Measurements from ENCODE around the gene SUCLA2. TPM values are rescaled to one million over a fixed set of nuclear protein-coding genes. Genes with fewer than 3 reads are reported as not detected.

Gene SUCLA2
- 11.9 and 29.7 TPM in 2 replicates for total RNA-seq (2011; cell fraction: chromatin; rRNA removed; ENCODE audit: low replicate concordance)
- total RNA-seq (2011; cell fraction: nucleolus; rRNA removed), result 8.5 and 8.7 TPM in 2 replicates
- 13.3 and 19.3 TPM in 2 replicates for total RNA-seq (2011; cell fraction: nucleoplasm; rRNA removed)
- total RNA-seq (2014; rRNA removed) (17.1 and 23.3 TPM in 2 replicates), total RNA-seq (2014; rRNA removed; fragmentation: Illumina TruSeq; extraction: Trizol) (41.7 and 45.8 TPM in 2 replicates), total RNA-seq (2015; rRNA removed; fragmentation: Illumina TruSeq; extraction: Trizol) (35.8 and 38.3 TPM in 2 replicates), total RNA-seq (2021) (28.2 and 29.8 TPM in 2 replicates), polyA plus RNA-seq (2011; rRNA removed) (29.1 and 42.8 TPM in 2 replicates), polyA plus RNA-seq (2014; fragmentation: Illumina TruSeq; extraction: Trizol) (28.1 and 32.4 TPM in 2 replicates), polyA plus RNA-seq (2014; fragmentation: Nextera tagmentation; extraction: Ambion mirVana) (10 to 100 TPM; 41.2 to 52.9 TPM), polyA plus RNA-seq (2014; rRNA removed) (30.0 and 34.0 TPM in 2 replicates), polyA minus RNA-seq (2011; rRNA and poly(A)+ RNA removed) (36.9 and 39.6 TPM in 2 replicates), Bru-seq, nascent RNA (percentile 64 among the genes with signal in this experiment), BruChase-seq, experiment 1, labeled RNA remaining after a 2-hour chase (percentile 69 among the genes with signal in this experiment), BruChase-seq, experiment 2, labeled RNA remaining after a 6-hour chase (percentile 66 among the genes with signal in this experiment)
- polyA plus RNA-seq (2011; cell fraction: cytosol; rRNA removed), result 9.9 and 14.1 TPM in 2 replicates
- 6.8 and 9.5 TPM in 2 replicates for polyA plus RNA-seq (2011; cell fraction: nucleus; rRNA removed)
- polyA plus RNA-seq (2012), result 21.4 and 24.6 TPM in 2 replicates
- 11.6 and 12.3 TPM in 2 replicates for polyA minus RNA-seq (2011; cell fraction: cytosol; rRNA and poly(A)+ RNA removed)
- polyA minus RNA-seq (2011; cell fraction: nucleus; rRNA and poly(A)+ RNA removed), result 12.4 and 15.8 TPM in 2 replicates
- long read RNA-seq, experiment 1, transcript SUCLA2-219 (11 exons, 2,111 nt), result major isoform, 179 of 220 reads
- long read RNA-seq, experiment 1, partial matches to known transcripts, result 14 of 220 reads
- long read RNA-seq, experiment 1, other reads (novel, unspliced or antisense), result 20 of 220 reads
- long read RNA-seq, experiment 2, transcript SUCLA2-219 (11 exons, 2,111 nt), result major isoform, 5 of 23 reads
- long read RNA-seq, experiment 2, partial matches to known transcripts, result 0 of 23 reads
- long read RNA-seq, experiment 2, other reads (novel, unspliced or antisense), result 18 of 23 reads
- long read RNA-seq, experiment 3, transcript SUCLA2-219 (11 exons, 2,111 nt), result major isoform, 66 of 83 reads
- long read RNA-seq, experiment 3, partial matches to known transcripts, result 2 of 83 reads
- long read RNA-seq, experiment 3, other reads (novel, unspliced or antisense), result 12 of 83 reads

GRCh38 chr13:48001114-48001881 is at the start of gene SUCLA2:
SUCLA2 (minus strand) TSS chr13:48001273; CDS start chr13:48001269, 4 bp downstream.
- peak; percentile 92 to 96 (median 96) for DNase-seq (ENCODE audit: extremely low read depth in 1 of 4, low spot score in 3 of 4)
- Histone ChIP-seq H3K36me3 (ENCODE audit: control insufficient read depth, insufficient read depth, low read length) (peaks cover 15% of the 10 kb centered on the region; the same call in 1 of the 3 replicates), H4K20me1 (replicated peaks; ENCODE audit: control insufficient read depth, insufficient read depth, low read length) (no peaks in the 10 kb centered on the region), H3K4me3 (peak within 1 kb of the TSS; percentile 90), H3K4me2 (ENCODE audit: insufficient read depth, low read length) (peak within 1 kb of the TSS; percentile 85), H3K27ac (ENCODE audit: extremely low read depth, low read depth, low read length) (peak within 1 kb of the TSS; percentile 67), H3K4me1 (replicated peaks in 1 of 2; ENCODE audit: control insufficient read depth in 2 of 2, insufficient read depth in 2 of 2, low read length in 2 of 2) (peaks cover 2 to 13% of the 10 kb centered on the region in 2 experiments; a peak in 4 of 5 replicates), H3K9me3 (replicated peaks; ENCODE audit: control insufficient read depth, insufficient read depth, low read depth, low read length) (no peaks in the 10 kb centered on the region), H2AFZ (ENCODE audit: low read depth, low read length) (peak within 1 kb of the TSS; percentile 99), H3K9me1 (ENCODE audit: control insufficient read depth, insufficient read depth, low read length) (no peaks in the 10 kb centered on the region), H3K79me2 (ENCODE audit: control insufficient read depth, insufficient read depth, low read length) (peaks cover 42% of the 10 kb centered on the region), H3K9ac (ENCODE audit: insufficient read depth in 1 of 2, low read depth in 2 of 2, low read length in 2 of 2) (peak within 1 kb of the TSS; percentile 81 to 99), H3K27me3 (ENCODE audit: control insufficient read depth in 2 of 2, insufficient read depth in 2 of 2, low read length in 2 of 2) (no peaks in the 10 kb centered on the region)
- BruUV-seq (replicated peaks), result no TSS peak
- peak; percentile 77 for FAIRE-seq
- intact Hi-C loops (cut with micrococcal nuclease), result no loop called here
- CTCF ChIA-PET (ENCODE audit: low intra/inter-chr PET ratio), result no interaction called here
- POLR2A ChIA-PET, result interaction anchor here (0.6 to 0.7 kb wide), 2 partner anchors 34 to 454 kb away, joined by 4 read pairs; no protein-coding TSS in a partner anchor
- 14% methylated on average over 21 of the region's 52 CpGs for WGBS (ENCODE audit: insufficient coverage, low coverage, missing lambda C conversion rate)
- in situ Hi-C loops (cut with MboI), result no loop called here
- ATAC-seq, result peak; percentile 100
- TF ChIP-seq TAF9B (IDR thresholded peaks at IDR 0.05; ENCODE audit: partially characterized antibody) (peak; percentile 29), PHTF2 (CRISPR knock-in tag; IDR thresholded peaks at IDR 0.05) (no peak), GATAD2A (IDR thresholded peaks at IDR 0.05) (no peak), SUPT5H (IDR thresholded peaks at IDR 0.05) (peak; percentile 73), RBFOX2 (IDR thresholded peaks at IDR 0.05; ENCODE audit: low read depth, low read length) (peak; percentile 89), USF2 (CRISPR knock-in tag; IDR thresholded peaks at IDR 0.05) (no peak), ZBTB7A (IDR thresholded peaks at IDR 0.05; ENCODE audit: borderline replicate concordance, control insufficient read depth, low read depth, low read length) (no peak), NRF1 (conservative IDR thresholded peaks at IDR 0.05 in 1 of 2, IDR thresholded peaks at IDR 0.05 in 1 of 2) (peak; percentile 96 to 97), ZNF75A (CRISPR knock-in tag; IDR thresholded peaks at IDR 0.05) (0 out of 2 replicates have a peak, but pooled peaks have one; percentile 28), THAP12 (CRISPR knock-in tag; IDR thresholded peaks at IDR 0.05) (0 out of 2 replicates have a peak, but pooled peaks have one; percentile 43), POLR2AphosphoS5 (IDR thresholded peaks at IDR 0.05; ENCODE audit: control insufficient read depth, insufficient read depth, low read depth, low read length) (peak; percentile 50; the same call in 1 of the 2 replicates), ZFX (CRISPR knock-in tag; IDR thresholded peaks at IDR 0.05) (peak; percentile 82), ESRRA (IDR thresholded peaks at IDR 0.05; ENCODE audit: borderline replicate concordance, low read depth) (0 out of 2 replicates have a peak, but pooled peaks have one; percentile 51)

All from K562 (cell line).